Stimulated activated effector memory CD8-positive, alpha-beta T cell treated with anti-CD3 and anti-CD28 coated beads, Interleukin-12 subunit alpha, Interleukin-12 subunit beta, amount 100 ng/mL, for 72 hours (primary cell): ENCODE results near the gene HTRA2.

Source experiments
- ATAC-seq: fragments of 150-1000 bp; cut with Tn5 transposase; 2 replicates; pipeline ENCODE4 v1.10.0; 2021
- DNase-seq, 2 donors: peaks; one replicate each; pipeline ENCODE4 v3.0.0; 2021 to 2022; ENCODE audit warnings: low spot score in 2 of 2
- H3K27ac Mint-ChIP-seq: one replicate; pipeline ENCODE4 v1.8.0; 2022; ENCODE audit warnings: mild to moderate bottlenecking, mixed read lengths
- H3K36me3 Mint-ChIP-seq: one replicate; pipeline ENCODE4 v1.8.0; 2022; ENCODE audit warnings: mild to moderate bottlenecking, mixed read lengths
- H3K4me1 Mint-ChIP-seq: one replicate; pipeline ENCODE4 v1.8.0; 2022; ENCODE audit warnings: mixed read lengths
- H3K4me3 Mint-ChIP-seq: one replicate; pipeline ENCODE4 v1.8.0; 2022; ENCODE audit warnings: mild to moderate bottlenecking, mixed read lengths
- H3K9me3 Mint-ChIP-seq: one replicate; pipeline ENCODE4 v1.8.0; 2022; ENCODE audit warnings: mixed read lengths

The HTRA2 gene

DNA sequence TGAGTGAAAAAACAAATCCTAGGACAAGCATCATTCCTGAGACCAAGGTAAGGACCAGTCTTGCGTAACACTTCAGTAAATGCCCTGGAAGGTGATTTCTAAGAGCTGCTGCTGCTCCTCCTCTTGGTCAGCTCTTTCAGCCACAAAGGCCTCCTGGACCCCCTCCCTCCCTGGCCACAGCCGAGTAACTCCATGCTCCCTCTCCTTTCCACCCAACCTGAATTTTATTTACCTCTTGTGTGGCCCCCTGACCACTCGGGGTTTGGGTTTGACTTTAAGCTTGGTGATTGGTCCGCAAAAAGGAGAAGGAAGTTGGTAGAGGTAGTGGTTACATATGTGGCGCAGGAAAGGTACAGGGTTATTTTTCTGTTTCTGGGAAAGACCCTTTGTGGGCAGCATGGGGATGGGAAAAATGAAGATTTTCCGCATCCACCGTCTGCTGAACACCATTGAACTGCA lies 9.2 kb downstream of the HTRA2 start:
- no peak overlapping the region for H3K4me3 Mint-ChIP-seq
- no peaks in the 10 kb centered on the region for H3K4me1 Mint-ChIP-seq
- H3K9me3 Mint-ChIP-seq: no peaks in the 10 kb centered on the region
- DNase-seq (no peak), ATAC-seq (no peak)
- no peak overlapping the region for H3K27ac Mint-ChIP-seq
- H3K36me3 Mint-ChIP-seq: no peaks in the 10 kb centered on the region

DNA sequence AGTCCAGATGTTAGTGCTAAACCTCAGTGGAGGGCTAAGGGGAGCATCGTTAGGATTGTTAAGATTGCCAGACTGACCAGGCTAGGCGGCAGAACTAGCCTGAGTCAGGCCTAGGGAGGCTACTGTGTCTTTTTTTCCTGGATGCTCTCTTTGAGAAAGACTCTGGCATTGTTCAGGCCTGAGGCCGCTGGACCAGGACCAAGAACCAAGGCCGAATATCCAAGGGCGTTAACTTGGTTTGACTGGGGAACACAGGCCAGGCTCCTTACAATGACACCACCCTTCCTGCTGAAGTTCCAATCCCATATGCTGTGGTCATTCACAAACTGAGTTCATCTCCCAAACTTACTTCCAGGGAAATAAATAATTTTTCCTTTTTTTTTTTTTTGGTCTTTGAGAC lies 10.6 kb downstream of the HTRA2 start:
- no peaks in the 10 kb centered on the region for H3K36me3 Mint-ChIP-seq
- no peak for ATAC-seq
- H3K27ac Mint-ChIP-seq: no peak overlapping the region
- no peaks in the 10 kb centered on the region for H3K9me3 Mint-ChIP-seq
- H3K4me1 Mint-ChIP-seq: no peaks in the 10 kb centered on the region
- H3K4me3 Mint-ChIP-seq: no peak overlapping the region
- no peak for DNase-seq

DNA sequence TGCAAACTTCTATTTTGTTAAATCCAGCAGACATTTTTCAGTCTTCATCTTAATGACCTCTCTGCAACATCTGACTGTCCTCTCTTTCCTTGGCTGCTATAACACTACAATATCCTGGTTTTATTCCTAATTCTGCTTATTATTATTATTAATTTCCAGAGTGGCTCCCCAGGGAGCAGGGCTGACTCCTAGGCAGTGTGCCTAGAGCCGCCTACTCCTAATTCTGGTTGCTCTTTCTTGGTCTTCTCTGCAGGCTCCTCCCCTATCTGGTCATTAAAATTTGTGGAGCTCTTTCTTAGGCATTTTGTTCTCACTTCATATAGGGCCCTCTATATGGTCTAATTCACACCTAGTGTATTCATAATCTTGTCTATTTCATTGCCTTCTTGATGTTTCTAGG lies 13.2 kb downstream of the HTRA2 start:
- H3K27ac Mint-ChIP-seq: no peak overlapping the region
- ATAC-seq: no peak

DNA sequence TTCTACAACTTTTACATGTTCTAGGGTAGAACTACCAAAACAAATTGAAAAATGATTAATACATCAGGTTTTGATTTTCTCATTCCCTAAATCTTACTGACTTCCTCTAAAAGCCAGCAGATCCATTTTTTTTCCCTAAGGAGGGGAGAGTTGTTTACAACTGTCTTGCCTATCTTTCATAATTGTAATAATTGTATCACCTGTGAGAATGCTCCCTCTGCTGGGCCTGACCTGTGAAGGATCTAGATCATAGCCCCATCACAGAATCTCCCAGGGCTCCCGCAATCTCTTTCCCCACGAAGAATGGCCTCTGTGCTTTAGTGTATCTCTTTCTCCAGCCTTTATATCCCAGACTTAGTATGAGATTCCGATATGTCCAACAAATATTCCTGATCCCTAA lies 14.9 kb downstream of the HTRA2 start:
- H3K27ac Mint-ChIP-seq: no peak overlapping the region
- no peaks in the 10 kb centered on the region for H3K9me3 Mint-ChIP-seq
- no peak overlapping the region for H3K4me3 Mint-ChIP-seq
- H3K4me1 Mint-ChIP-seq: peaks cover 8% of the 10 kb centered on the region
- H3K36me3 Mint-ChIP-seq: no peaks in the 10 kb centered on the region
- DNase-seq: no peak
- no peak for ATAC-seq

More for the DNA sequence above, 13.2 kb downstream of the HTRA2 start:
- H3K9me3 Mint-ChIP-seq: no peaks in the 10 kb centered on the region
- H3K4me3 Mint-ChIP-seq: no peak overlapping the region
- H3K36me3 Mint-ChIP-seq: no peaks in the 10 kb centered on the region
- DNase-seq: no peak
- peaks cover under 1% of the 10 kb centered on the region for H3K4me1 Mint-ChIP-seq

DNA sequence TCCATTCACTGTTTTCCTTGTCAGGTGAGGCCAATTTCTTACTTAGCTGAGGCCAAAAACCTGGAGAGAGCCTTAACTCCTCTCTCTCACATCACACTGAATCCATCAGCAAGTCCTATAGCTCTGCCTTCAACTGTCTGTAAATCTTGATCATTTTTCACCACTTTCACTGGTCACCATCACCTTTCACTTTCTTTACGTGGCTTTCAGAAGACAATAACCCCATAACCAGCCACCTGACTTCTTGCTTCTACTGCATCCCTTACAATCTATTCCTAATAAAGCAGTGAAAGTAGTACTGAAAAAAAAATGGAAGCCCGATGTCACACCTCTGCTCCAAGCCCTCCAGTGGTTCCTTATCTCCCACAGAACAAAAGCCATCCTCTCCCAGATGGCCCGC lies 16.3 kb downstream of the HTRA2 start:
- DNase-seq (no peak), ATAC-seq (no peak)
- Mint-ChIP-seq H3K4me1 (peaks cover 13% of the 10 kb centered on the region), H3K9me3 (no peaks in the 10 kb centered on the region), H3K36me3 (no peaks in the 10 kb centered on the region), H3K4me3 (no peak overlapping the region), H3K27ac (peak overlapping the region; percentile 8)

DNA sequence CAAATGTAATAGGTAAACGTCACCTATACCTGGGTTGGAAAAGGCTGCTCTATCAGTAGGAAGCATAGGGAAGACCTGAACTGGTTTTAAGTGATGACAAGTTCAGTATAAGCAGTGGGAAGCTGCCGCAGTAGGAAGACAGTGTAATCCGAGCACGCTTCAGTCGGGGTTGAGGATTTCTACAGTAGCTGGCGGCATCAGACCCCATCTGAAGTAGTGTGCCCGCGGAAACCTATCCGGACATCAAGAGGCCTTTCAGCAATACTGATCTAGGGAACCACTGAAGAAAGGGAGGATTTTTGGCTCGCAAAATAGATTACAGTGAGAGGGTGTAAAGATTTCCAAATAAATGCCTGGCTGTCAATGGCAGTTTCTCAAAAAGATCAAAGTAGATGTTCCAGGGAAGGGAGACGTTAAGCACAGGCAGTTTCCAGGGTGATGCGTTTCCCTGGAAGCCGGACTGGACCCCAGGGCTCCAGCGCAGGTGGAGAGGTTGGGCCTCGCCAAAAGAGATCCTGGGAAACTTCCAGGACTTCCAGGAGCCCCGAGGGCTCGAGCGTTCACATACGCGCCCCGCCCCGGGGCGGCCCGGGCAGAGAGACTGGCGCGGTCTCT lies 18.7 kb downstream of the HTRA2 start:
- ATAC-seq: no peak
- H3K36me3 Mint-ChIP-seq: peaks cover under 1% of the 10 kb centered on the region
- no peak for DNase-seq
- H3K27ac Mint-ChIP-seq: no peak overlapping the region
- H3K4me3 Mint-ChIP-seq: peak overlapping the region; percentile 65
- no peaks in the 10 kb centered on the region for H3K9me3 Mint-ChIP-seq
- H3K4me1 Mint-ChIP-seq: peaks cover 23% of the 10 kb centered on the region

DNA sequence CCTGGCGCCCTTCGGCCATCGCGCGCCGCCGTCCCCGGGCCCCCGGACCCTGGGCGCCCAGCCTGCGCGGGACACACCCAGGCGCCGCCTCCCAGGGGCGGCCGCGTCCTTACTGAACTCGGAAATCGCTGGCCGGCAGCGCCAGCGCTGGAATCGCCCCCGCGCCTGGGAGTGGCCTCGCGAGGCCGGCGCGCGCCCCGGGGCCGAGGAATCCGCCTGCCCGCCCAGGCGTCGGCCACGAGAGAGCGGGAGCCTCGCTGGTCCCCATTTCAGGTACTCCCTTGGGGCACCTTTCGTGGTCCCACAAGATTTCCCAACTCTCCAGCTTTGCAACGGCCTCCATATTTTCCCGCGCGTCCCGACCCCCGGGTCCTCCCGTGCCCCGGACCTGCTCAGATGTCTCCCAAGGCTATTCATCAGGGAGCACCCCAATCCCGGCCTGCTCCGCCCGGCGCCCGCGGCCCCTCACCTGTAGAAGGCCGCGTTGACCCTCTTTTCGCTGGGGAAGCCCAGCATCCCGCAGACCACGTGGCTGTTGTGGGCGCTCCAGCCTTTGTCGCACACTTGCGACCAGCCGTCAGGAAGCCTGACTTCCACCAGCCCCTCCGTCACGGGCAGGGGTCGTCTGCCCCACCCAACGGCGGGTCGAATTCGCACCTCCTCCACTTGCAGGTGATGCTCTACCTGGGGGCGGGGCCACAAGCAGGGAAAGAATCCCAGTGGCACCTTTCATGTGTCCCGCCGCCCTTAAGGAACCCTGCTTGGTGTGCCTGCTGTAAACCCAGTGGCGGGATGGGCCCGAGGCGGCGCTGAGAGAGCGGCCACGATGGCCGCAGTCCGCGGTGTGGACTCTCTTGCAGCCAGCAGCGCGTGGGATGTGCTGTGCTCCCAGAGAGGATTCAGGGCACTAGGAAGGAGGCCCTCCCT lies 19.4 kb downstream of the HTRA2 start:
- ATAC-seq (peak; percentile 68), DNase-seq (no peak)
- H3K9me3 Mint-ChIP-seq: no peaks in the 10 kb centered on the region
- peak overlapping the region; percentile 65 for H3K4me3 Mint-ChIP-seq
- peaks cover 9% of the 10 kb centered on the region for H3K36me3 Mint-ChIP-seq
- peaks cover 29% of the 10 kb centered on the region for H3K4me1 Mint-ChIP-seq
- H3K27ac Mint-ChIP-seq: no peak overlapping the region

DNA sequence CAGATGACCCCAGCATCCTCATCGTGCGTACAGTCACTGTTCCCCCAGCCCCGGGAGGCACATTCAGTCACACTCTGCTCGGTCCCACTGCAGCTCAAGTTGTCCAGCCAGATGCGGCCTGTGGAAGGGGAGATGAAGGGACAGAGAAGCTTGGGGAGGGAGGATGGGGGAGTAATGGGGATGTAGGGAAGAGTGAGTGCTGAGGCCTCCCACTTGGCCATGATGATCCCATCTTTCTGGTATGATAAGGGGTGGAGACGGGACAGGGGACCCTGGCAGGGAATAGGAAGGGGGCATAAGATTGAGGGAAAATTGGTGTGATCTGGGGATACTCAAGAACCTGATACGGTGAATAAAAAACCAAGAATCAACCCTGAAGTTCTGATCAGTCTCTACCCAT lies 20.5 kb downstream of the HTRA2 start:
- peak overlapping the region; percentile 65 for H3K4me3 Mint-ChIP-seq
- H3K36me3 Mint-ChIP-seq: peaks cover 19% of the 10 kb centered on the region
- no peak overlapping the region for H3K27ac Mint-ChIP-seq
- DNase-seq (no peak), ATAC-seq (no peak)
- H3K9me3 Mint-ChIP-seq: no peaks in the 10 kb centered on the region
- peaks cover 32% of the 10 kb centered on the region for H3K4me1 Mint-ChIP-seq

DNA sequence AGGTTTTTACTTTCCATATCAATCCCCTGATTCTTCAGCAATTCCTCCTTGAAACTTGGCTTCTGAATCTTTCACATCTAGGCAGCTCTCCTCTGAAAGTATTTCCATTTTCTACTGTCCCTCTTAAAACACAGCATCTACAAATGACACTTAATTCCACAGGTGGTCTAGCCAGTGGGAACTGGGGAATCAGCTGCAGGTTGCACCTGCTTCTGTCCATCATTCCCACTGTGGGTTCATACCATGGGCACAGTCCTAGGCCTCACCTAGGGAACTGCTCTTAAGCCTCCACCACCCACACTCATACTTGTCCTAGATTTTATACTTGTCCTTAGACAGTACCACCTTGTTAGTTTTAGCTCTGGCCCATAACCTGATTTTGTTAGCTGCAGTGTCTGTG lies 21.8 kb downstream of the HTRA2 start:
- H3K9me3 Mint-ChIP-seq: no peaks in the 10 kb centered on the region
- no peak overlapping the region for H3K27ac Mint-ChIP-seq
- H3K4me1 Mint-ChIP-seq: peaks cover 44% of the 10 kb centered on the region
- DNase-seq: no peak
- H3K36me3 Mint-ChIP-seq: peaks cover 26% of the 10 kb centered on the region
- no peak for ATAC-seq
- H3K4me3 Mint-ChIP-seq: no peak overlapping the region

DNA sequence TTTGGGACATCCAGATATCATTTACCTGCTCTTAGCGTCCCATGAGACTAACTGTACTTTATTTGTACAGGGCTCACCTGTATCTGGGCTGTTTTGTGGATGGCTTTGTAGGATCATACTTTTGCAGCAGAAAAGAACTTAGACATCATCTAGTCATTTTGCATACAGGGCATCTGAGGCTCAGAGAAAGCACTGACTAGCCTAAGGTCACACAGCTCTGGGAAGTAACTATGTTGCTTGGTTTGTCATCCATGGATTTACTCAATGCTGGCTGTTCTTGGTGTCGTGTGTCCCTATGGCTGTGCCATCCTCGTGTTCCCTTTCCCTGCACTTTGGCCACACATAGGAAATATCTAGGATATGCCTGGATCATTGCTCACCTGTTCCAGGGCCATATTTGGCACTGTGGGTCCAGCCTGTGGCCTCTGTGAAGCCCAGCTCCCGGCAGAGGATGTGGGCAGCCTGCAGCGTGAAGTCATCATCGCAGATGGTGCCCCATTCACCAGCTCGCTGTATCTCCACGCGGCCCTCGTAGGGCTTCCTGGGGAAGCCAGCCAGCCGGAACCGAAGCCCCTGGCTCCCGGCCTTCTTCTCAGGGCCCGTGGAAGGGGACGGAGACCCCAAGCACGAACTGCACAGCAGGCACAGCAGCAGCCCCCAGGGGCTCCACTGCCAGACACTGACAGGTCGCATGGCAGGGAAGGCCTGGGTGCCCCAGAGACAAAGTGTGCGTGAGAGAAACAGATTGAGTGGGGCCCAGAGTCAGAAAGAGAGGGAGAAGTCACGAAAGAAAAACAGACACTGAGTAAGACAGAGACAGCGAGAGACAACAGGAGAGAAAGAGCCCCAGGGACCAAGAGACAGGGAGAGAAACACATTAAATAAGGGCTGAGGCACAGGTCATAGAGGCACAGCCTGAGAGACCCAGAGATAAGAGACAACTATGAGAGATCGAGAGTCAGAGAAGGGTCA lies 22.5 kb downstream of the HTRA2 start:
- Mint-ChIP-seq H3K9me3 (no peaks in the 10 kb centered on the region), H3K4me1 (peaks cover 44% of the 10 kb centered on the region), H3K27ac (peak overlapping the region; percentile 32), H3K36me3 (peaks cover 33% of the 10 kb centered on the region), H3K4me3 (peak overlapping the region; percentile 84)
- no peak for ATAC-seq
- DNase-seq: no peak

DNA sequence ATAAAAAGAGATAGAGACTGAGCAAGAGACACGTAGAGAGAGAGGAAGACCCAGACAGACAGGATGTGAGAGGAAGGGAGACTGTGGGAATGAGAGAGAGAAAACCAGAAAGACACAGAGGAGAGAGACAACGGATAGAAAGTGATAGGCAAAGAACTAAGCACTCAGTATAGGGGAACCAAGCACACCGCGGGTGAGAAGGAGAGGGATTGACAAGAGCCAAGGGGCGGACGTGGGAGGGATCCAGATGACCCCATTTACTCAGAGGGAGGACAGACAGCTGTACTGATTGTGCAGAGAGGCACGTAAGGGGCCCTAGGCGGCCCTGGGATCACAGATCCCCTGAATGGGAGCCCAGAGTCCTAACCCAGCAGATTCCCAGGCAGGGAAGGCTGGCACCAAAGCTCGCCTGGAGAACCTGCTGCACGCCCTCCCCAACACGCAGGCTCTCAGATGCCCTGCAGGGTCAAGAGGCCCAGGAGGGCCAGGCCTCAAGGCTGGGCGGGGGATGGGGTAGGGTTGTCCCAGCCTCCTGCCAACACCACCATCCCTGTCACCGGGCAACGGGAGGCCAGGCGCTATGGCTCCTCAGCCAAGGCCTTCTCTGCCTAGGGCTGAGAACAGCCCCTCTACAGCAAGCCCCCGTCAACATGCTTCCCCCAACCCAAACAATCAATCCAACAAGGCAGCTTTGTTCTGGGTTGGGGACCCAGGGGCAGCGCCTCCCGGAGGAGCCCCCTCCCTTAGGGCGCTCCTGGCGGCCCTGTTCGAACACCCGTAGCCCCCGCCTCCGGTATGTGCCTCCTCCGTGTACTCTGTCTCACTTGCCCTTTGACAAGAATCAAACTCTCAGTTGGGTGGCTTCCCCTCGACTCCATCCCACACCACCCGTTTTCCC lies 23.4 kb downstream of the HTRA2 start:
- Mint-ChIP-seq H3K27ac (peak overlapping the region; percentile 93), H3K36me3 (peaks cover 36% of the 10 kb centered on the region), H3K4me1 (peaks cover 42% of the 10 kb centered on the region), H3K9me3 (no peaks in the 10 kb centered on the region), H3K4me3 (peak overlapping the region; percentile 84)
- ATAC-seq (no peak), DNase-seq (no peak)

DNA sequence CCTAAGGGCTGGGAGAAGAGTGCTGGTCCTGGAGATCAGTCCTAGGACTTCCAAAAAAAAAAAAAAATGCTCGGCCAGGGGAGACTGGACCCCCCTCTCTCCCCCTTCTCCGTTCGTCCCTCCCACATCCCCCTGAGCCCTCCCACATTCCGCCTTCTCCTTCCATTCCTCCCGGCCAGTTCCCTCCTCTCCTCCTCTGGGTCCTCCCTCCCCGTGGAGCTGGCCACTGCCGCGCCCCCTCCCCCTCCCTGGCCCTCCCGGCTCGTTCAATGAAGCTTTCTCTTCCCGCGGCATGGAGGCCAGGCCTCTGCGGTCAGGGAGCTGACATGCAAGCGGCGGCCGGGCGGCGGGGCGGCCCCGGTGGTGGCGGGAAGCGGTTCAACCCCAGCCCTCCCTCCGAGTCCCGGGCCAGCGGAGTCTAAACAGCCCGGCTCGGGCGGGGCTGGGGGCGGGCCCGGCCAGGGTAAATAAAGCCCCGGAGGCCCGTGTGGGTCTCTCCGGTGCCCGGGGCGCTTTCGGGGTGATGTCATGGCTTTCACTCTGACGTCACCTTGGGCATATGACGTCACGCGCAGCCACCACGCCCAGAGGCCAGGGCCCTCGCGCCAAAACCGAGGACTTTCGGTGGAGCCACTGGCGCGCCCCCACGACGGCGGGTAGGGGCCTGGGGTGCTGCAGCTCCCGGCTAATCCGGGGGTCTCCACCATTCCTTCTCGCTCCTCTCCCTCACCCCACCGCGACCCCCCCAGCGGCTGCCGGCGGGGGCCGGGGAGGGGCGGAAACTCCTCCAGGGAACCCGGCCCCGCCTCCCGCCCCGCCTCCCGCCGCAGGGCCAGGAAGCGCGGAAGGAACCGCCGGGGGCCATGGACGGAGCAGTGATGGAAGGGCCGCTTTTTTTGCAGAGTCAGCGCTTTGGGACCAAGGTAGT lies 24.4 kb downstream of the HTRA2 start, which contains the start of the genes DOK1 and LOXL3:
TSS of gene DOK1 (plus strand) at position 829 of the 928 bp plus-strand sequence. CDS start at position 864, 35 bp downstream.
TSS of gene LOXL3 (minus strand) at position 51 of the 928 bp plus-strand sequence. CDS start 1,308 bp downstream, outside the sequence.
- ATAC-seq (peak; percentile 83), DNase-seq (peak; percentile 88 to 97)
- H3K36me3 Mint-ChIP-seq: peaks cover 36% of the 10 kb centered on the region
- H3K4me1 Mint-ChIP-seq: peaks cover 39% of the 10 kb centered on the region
- H3K4me3 Mint-ChIP-seq: peak within 1 kb of the TSS; percentile 84
- peak within 1 kb of the TSS; percentile 93 for H3K27ac Mint-ChIP-seq
- no peaks in the 10 kb centered on the region for H3K9me3 Mint-ChIP-seq

DNA sequence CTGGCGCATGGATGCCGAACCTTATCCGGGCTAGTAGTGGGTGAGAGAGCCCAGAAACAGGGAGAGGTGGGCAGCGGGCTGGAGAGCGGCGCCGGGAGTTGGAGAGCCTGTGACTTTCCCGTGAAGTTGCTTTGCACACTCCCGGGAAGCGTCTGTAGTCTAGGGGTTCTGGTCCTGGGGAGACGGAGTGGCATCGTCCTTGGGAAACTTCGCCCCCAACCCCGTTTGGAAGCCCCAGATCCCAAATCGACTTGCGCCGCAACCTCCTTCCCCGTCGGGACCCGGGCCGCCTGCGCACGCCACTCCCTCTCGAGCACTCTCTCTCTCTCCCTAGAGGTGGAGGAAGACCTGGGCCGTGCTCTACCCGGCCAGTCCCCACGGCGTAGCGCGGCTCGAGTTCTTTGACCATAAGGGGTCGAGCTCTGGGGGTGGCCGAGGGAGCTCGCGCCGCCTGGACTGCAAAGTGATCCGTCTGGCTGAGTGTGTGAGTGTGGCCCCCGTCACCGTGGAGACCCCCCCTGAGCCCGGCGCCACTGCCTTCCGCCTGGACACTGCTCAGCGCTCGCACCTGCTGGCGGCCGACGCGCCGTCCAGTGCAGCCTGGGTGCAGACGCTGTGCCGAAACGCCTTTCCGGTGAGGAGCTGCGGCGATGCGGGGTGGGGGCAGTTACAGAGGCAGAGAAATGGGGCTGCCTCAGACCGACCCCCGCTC lies 25.2 kb downstream of the HTRA2 start:
- peak overlapping the region; percentile 84 for H3K4me3 Mint-ChIP-seq
- H3K36me3 Mint-ChIP-seq: peaks cover 36% of the 10 kb centered on the region
- ATAC-seq (peak; percentile 67), DNase-seq (peak in 1 of 2 donors; percentile 74)
- H3K27ac Mint-ChIP-seq: peak overlapping the region; percentile 93
- H3K4me1 Mint-ChIP-seq: peaks cover 33% of the 10 kb centered on the region
- no peaks in the 10 kb centered on the region for H3K9me3 Mint-ChIP-seq
